ENCODE results near the gene EGFR.

Gene EGFR

GRCh38 chr7:55148571-55148970, 129.8 kb downstream of the EGFR start:
- H3K36me3 ChIP-seq (ENCODE audit: low read length), result no peaks in the 10 kb centered on the region
- no peaks in the 10 kb centered on the region for H3K79me2 ChIP-seq (ENCODE audit: insufficient read depth, low read length)
- H3K4me3 ChIP-seq (ENCODE audit: insufficient read depth, low read length, poor library complexity, severe bottlenecking), result no peak overlapping the region
- no peak overlapping the region for H3K27ac ChIP-seq (ENCODE audit: low read depth, low read length)
- H3K9me2 ChIP-seq (replicated peaks; ENCODE audit: insufficient read depth, low read length), result no peaks in the 10 kb centered on the region
- H3K9me3 ChIP-seq (ENCODE audit: insufficient read depth, low read length), result no peaks in the 10 kb centered on the region
- no peak overlapping the region for H2AFZ ChIP-seq (ENCODE audit: low read depth, low read length, severe bottlenecking)
- H3K27me3 ChIP-seq (ENCODE audit: low read length), result no peaks in the 10 kb centered on the region
- H3K9ac ChIP-seq (ENCODE audit: low read length), result no peak overlapping the region
- no peaks in the 10 kb centered on the region for H4K20me1 ChIP-seq (ENCODE audit: low read depth, low read length)
- H3K4me2 ChIP-seq (ENCODE audit: low read depth, low read length, poor library complexity, severe bottlenecking), result no peak overlapping the region
- TF ChIP-seq, protein P1, sequence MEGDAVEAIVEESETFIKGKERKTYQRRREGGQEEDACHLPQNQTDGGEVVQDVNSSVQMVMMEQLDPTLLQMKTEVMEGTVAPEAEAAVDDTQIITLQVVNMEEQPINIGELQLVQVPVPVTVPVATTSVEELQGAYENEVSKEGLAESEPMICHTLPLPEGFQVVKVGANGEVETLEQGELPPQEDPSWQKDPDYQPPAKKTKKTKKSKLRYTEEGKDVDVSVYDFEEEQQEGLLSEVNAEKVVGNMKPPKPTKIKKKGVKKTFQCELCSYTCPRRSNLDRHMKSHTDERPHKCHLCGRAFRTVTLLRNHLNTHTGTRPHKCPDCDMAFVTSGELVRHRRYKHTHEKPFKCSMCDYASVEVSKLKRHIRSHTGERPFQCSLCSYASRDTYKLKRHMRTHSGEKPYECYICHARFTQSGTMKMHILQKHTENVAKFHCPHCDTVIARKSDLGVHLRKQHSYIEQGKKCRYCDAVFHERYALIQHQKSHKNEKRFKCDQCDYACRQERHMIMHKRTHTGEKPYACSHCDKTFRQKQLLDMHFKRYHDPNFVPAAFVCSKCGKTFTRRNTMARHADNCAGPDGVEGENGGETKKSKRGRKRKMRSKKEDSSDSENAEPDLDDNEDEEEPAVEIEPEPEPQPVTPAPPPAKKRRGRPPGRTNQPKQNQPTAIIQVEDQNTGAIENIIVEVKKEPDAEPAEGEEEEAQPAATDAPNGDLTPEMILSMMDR (IDR thresholded peaks at IDR 0.05; ENCODE audit: insufficient read depth, low read length, poor library complexity, severe bottlenecking), result no peak
- TF ChIP-seq EZH2phosphoT487 (conservative IDR thresholded peaks at IDR 0.05; ENCODE audit: low read length), result no peak
- no peaks in the 10 kb centered on the region for H3F3A ChIP-seq (ENCODE audit: insufficient read depth)

GRCh38 chr7:55149001-55149400, 130.2 kb downstream of the EGFR start:
- no peaks in the 10 kb centered on the region for H4K20me1 ChIP-seq (ENCODE audit: low read depth, low read length)
- H3K27ac ChIP-seq (ENCODE audit: low read depth, low read length), result no peak overlapping the region
- H3K9me2 ChIP-seq (replicated peaks; ENCODE audit: insufficient read depth, low read length), result no peaks in the 10 kb centered on the region
- no peak overlapping the region for H3K4me2 ChIP-seq (ENCODE audit: low read depth, low read length, poor library complexity, severe bottlenecking)
- no peak overlapping the region for H3K4me3 ChIP-seq (ENCODE audit: insufficient read depth, low read length, poor library complexity, severe bottlenecking)
- H3F3A ChIP-seq (ENCODE audit: insufficient read depth), result no peaks in the 10 kb centered on the region
- H2AFZ ChIP-seq (ENCODE audit: low read depth, low read length, severe bottlenecking), result no peak overlapping the region
- no peak for TF ChIP-seq EZH2phosphoT487 (conservative IDR thresholded peaks at IDR 0.05; ENCODE audit: low read length)
- TF ChIP-seq, protein P1 (IDR thresholded peaks at IDR 0.05; ENCODE audit: insufficient read depth, low read length, poor library complexity, severe bottlenecking), result no peak
- no peaks in the 10 kb centered on the region for H3K36me3 ChIP-seq (ENCODE audit: low read length)
- H3K9me3 ChIP-seq (ENCODE audit: insufficient read depth, low read length), result no peaks in the 10 kb centered on the region
- no peaks in the 10 kb centered on the region for H3K79me2 ChIP-seq (ENCODE audit: insufficient read depth, low read length)
- no peaks in the 10 kb centered on the region for H3K27me3 ChIP-seq (ENCODE audit: low read length)
- no peak overlapping the region for H3K9ac ChIP-seq (ENCODE audit: low read length)

DNA sequence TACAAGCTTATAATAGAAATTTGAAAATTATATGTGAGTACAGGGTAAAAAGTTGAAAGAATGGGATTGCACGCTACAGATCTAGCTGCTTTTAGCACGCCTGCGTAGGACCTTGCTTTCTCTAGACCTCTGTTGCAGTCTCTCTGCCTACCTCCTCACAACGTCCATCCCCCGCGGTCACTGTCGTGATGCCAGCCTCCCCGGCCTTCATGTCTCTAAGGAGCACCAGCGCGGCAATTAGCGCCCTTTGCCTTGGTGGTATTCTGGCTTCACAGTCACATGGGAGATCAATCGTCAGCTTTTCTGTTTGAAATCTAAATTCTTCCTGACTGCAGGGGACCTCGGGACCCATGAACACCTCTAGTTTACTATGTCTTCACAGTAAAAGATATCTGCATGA, 131.3 kb downstream of the EGFR start:
- Histone ChIP-seq H4K20me1 (ENCODE audit: low read depth, low read length) (no peaks in the 10 kb centered on the region), H3K9me2 (replicated peaks; ENCODE audit: insufficient read depth, low read length) (no peaks in the 10 kb centered on the region), H3K27me3 (ENCODE audit: low read length) (no peaks in the 10 kb centered on the region), H3K9ac (ENCODE audit: low read length) (no peak overlapping the region), H3F3A (ENCODE audit: insufficient read depth) (no peaks in the 10 kb centered on the region), H3K4me3 (ENCODE audit: insufficient read depth, low read length, poor library complexity, severe bottlenecking) (no peak overlapping the region), H3K36me3 (ENCODE audit: low read length) (no peaks in the 10 kb centered on the region), H2AFZ (ENCODE audit: low read depth, low read length, severe bottlenecking) (no peak overlapping the region), H3K9me3 (ENCODE audit: insufficient read depth, low read length) (no peaks in the 10 kb centered on the region), H3K79me2 (ENCODE audit: insufficient read depth, low read length) (no peaks in the 10 kb centered on the region), H3K4me2 (ENCODE audit: low read depth, low read length, poor library complexity, severe bottlenecking) (no peak overlapping the region), H3K27ac (ENCODE audit: low read depth, low read length) (no peak overlapping the region)
- no peak for TF ChIP-seq EZH2phosphoT487 (conservative IDR thresholded peaks at IDR 0.05; ENCODE audit: low read length)
- TF ChIP-seq, protein P1 (IDR thresholded peaks at IDR 0.05; ENCODE audit: insufficient read depth, low read length, poor library complexity, severe bottlenecking), result no peak
